Heart left ventricle (tissue), 13 donors: Measurements from ENCODE around the gene TVP23C.

Source experiments
- CTCF ChIP-seq, 12 donors: fragments of 200-600 bp; sonication (generic) in 4 of 12; IDR thresholded peaks; one replicate each; pipeline versions ENCODE4 v1.5.0 to v1.8.0; 2018 to 2022; ENCODE audit warnings: antibody characterized with exemption in 12 of 12, mild to moderate bottlenecking in 5 of 12
- POLR2A ChIP-seq, 2 donors: fragments of 450-650 bp; IDR thresholded peaks; one replicate each; pipeline ENCODE4 v1.6.1; 2017; ENCODE audit warnings: antibody characterized with exemption in 2 of 2, mild to moderate bottlenecking in 2 of 2, moderate library complexity in 2 of 2
- donor health status: ischemic (EF 13 %, LVEDD 7.1; RV severe dilation, severe dysfunction).
- donor health status: DM: no; HTN: yes; CAD: no.
- donor health status: DM: no; HTN: no; CAD: no.
- donor health status: ischemic (EF 25% LVEDD 6.9; RV normal size, moderate dysfunction).
- donor health status: ischemic (EF 25% LVEDD 5.7; RV mildly dilated, moderate dysfunction).
- donor health status: ischemic (EF 35%, LVEDD 5.7; RV mildly dilated, moderate dysfunction).
- donor health status: nonischemic (EF 11% LVEDD 7.7; RV severe dilation, severe dysfunction).
- donor health status: DM: yes; HTN: yes; CAD: no.
- donor health status: PGD.
- donor health status: ischemic (EF 29% LVEDD 5.4; RV normal size, mild dysfunction).
- donor health status: nonischemic (EF 23%, LVEDD 6.1; RV moderate dilation, normal function).

GRCh38 chr17:15513856-15514459 is 49.3 kb downstream of the TVP23C start:
- TF ChIP-seq CTCF (IDR thresholded peaks at IDR 0.05) (no peak), POLR2A (IDR thresholded peaks at IDR 0.05) (no peak)
